CD14-positive monocyte (primary cell): Measurements from ENCODE around the gene LRP1. TPM values are rescaled to one million over a fixed set of nuclear protein-coding genes. Genes with fewer than 3 reads are reported as not detected.
A peak's percentile ranks its signal among the peaks of the same experiment; 100 is the strongest.

ENCODE experiments used
- DNase-seq, 3 donors: peaks; one replicate each; pipeline ENCODE4 v3.0.0-alpha.2; 2011 to 2022
- H2AFZ ChIP-seq: 2 replicates; pipeline ENCODE4 v1.6.0; 2012; ENCODE audit warnings: mild to moderate bottlenecking, low read depth, low read length, inconsistent platforms; ENCODE audit not compliant: insufficient read depth, poor library complexity, severe bottlenecking
- H3K27ac ChIP-seq, 2 donors: 1 replicate in 1 of 2; 2 replicates in 1 of 2; pipeline ENCODE4 v1.5.1; 2012 to 2013; ENCODE audit warnings: low read length in 2 of 2, control low read depth in 1 of 2, inconsistent platforms in 1 of 2, low read depth in 1 of 2, mild to moderate bottlenecking in 1 of 2
- H3K27me3 ChIP-seq, 2 donors: one replicate each; pipeline versions ENCODE4 v1.6.0 to v1.6.1; 2011 to 2013; ENCODE audit warnings: low read length in 2 of 2; ENCODE audit not compliant: control insufficient read depth in 2 of 2, insufficient read depth in 2 of 2
- H3K36me3 ChIP-seq, 2 donors: replicated peaks in 1 of 2; 1 replicate in 1 of 2; 2 replicates in 1 of 2; pipeline versions ENCODE4 v1.5.1 to v1.6.1; 2012 to 2013; ENCODE audit warnings: low read length in 2 of 2, control low read depth in 1 of 2, inconsistent platforms in 1 of 2, mild to moderate bottlenecking in 1 of 2; ENCODE audit not compliant: insufficient read depth in 2 of 2, control insufficient read depth in 1 of 2
- H3K4me1 ChIP-seq, 2 donors: 1 replicate in 1 of 2; 2 replicates in 1 of 2; pipeline versions ENCODE4 v1.5.1 to v1.6.1; 2012 to 2013; ENCODE audit warnings: low read length in 2 of 2, control low read depth in 1 of 2, inconsistent platforms in 1 of 2, mild to moderate bottlenecking in 1 of 2, moderate library complexity in 1 of 2; ENCODE audit not compliant: insufficient read depth in 2 of 2, control insufficient read depth in 1 of 2
- H3K4me2 ChIP-seq: replicated peaks from 2 replicates; pipeline ENCODE3; 2012; ENCODE audit warnings: low read length, moderate library complexity, mild to moderate bottlenecking; ENCODE audit not compliant: poor library complexity, severe bottlenecking; ENCODE audit errors: extremely low read depth
- H3K4me3 ChIP-seq, 3 experiments: fragments of 200-600 bp in 1 of 3; sonication (generic) in 1 of 3; replicated peaks in 1 of 3; 1 replicate in 2 of 3; 2 replicates in 1 of 3; pipeline ENCODE4 v1.5.1; 2011 to 2013; ENCODE audit warnings: low read length in 3 of 3, mild to moderate bottlenecking in 3 of 3, control low read depth in 2 of 3, low read depth in 2 of 3, inconsistent platforms in 1 of 3, moderate library complexity in 1 of 3
- H3K79me2 ChIP-seq: 2 replicates; pipeline ENCODE4 v1.6.0; 2012; ENCODE audit warnings: mild to moderate bottlenecking, control low read depth, inconsistent platforms, low read length, moderate library complexity; ENCODE audit not compliant: insufficient read depth
- H3K9ac ChIP-seq: 2 replicates; pipeline ENCODE4 v1.6.0; 2017; ENCODE audit warnings: low read length, mild to moderate bottlenecking; ENCODE audit not compliant: insufficient read depth, poor library complexity, severe bottlenecking
- H3K9me3 ChIP-seq, 2 donors: replicated peaks in 1 of 2; 1 replicate in 1 of 2; 2 replicates in 1 of 2; pipeline versions ENCODE4 v1.5.1 to v1.6.1; 2012 to 2013; ENCODE audit warnings: low read length in 2 of 2, control low read depth in 1 of 2; ENCODE audit not compliant: control insufficient read depth in 1 of 2, insufficient read depth in 1 of 2
- H4K20me1 ChIP-seq: 2 replicates; pipeline ENCODE4 v1.6.0; 2012; ENCODE audit warnings: mild to moderate bottlenecking, low read length, control low read depth, moderate library complexity; ENCODE audit not compliant: insufficient read depth
- H3K27ac Mint-ChIP-seq, 7 donors: one replicate each; pipeline ENCODE4 v1.8.0; 2020; ENCODE audit warnings: mild to moderate bottlenecking in 7 of 7, mixed read lengths in 7 of 7, moderate library complexity in 6 of 7, inconsistent platforms in 2 of 7
- H3K27me3 Mint-ChIP-seq, 3 donors: one replicate each; pipeline ENCODE4 v1.8.0; 2021 to 2022; ENCODE audit warnings: low read depth in 3 of 3, mild to moderate bottlenecking in 3 of 3, mixed read lengths in 3 of 3, moderate library complexity in 3 of 3, inconsistent platforms in 1 of 3
- H3K36me3 Mint-ChIP-seq, 2 donors: one replicate each; pipeline ENCODE4 v1.8.0; 2020; ENCODE audit warnings: mixed read lengths in 2 of 2, inconsistent platforms in 1 of 2, mild to moderate bottlenecking in 1 of 2
- H3K4me1 Mint-ChIP-seq: one replicate; pipeline ENCODE4 v1.8.0; 2020; ENCODE audit warnings: mild to moderate bottlenecking, mixed read lengths
- H3K4me3 Mint-ChIP-seq, 2 donors: one replicate each; pipeline ENCODE4 v1.8.0; 2020; ENCODE audit warnings: mild to moderate bottlenecking in 2 of 2, mixed read lengths in 2 of 2, moderate library complexity in 1 of 2
- H3K9me3 Mint-ChIP-seq, 7 donors: one replicate each; pipeline ENCODE4 v1.8.0; 2020 to 2022; ENCODE audit warnings: mixed read lengths in 7 of 7, mild to moderate bottlenecking in 6 of 7, moderate library complexity in 6 of 7, inconsistent platforms in 2 of 7
- WGBS: methylation state at CpG from one replicate; pipeline ENCODE4 v1.1.5; 2013; ENCODE audit warnings: missing lambda C conversion rate; ENCODE audit not compliant: insufficient coverage; 5-methylcytosine and 5-hydroxymethylcytosine counted together
- intact Hi-C, 2 donors: fragments of 100-400 bp; cut with micrococcal nuclease; formaldehyde crosslinking; loops; one replicate each; pipeline versions ENCODE4 v1.15.0 to v1.15.1; 2023
- polyA plus RNA-seq, 3 donors: library from polyadenylated mRNA; depleted of rRNA in 1 of 3; unstranded in 2 of 3; stranded (reverse) in 1 of 3; fragments of 300-500 nt in 2 of 3; fragments of >200 nt in 1 of 3; fragmentation: Illumina TruSeq in 2 of 3; gene quantifications; 1 replicate in 2 of 3; 2 replicates in 1 of 3; pipeline ENCODE4 v1.2.3, GENCODE V29; 2012 to 2021
- TF ChIP-seq, protein P1 (sequence below): fragments of 200-600 bp; IDR thresholded peaks from one replicate; pipeline ENCODE4 v1.8.0; 2022; ENCODE audit warnings: antibody characterized with exemption, mild to moderate bottlenecking

Gene LRP1
- polyA plus RNA-seq, 3 donors, result 5.5 to 246 (median 10.5) TPM

DNA sequence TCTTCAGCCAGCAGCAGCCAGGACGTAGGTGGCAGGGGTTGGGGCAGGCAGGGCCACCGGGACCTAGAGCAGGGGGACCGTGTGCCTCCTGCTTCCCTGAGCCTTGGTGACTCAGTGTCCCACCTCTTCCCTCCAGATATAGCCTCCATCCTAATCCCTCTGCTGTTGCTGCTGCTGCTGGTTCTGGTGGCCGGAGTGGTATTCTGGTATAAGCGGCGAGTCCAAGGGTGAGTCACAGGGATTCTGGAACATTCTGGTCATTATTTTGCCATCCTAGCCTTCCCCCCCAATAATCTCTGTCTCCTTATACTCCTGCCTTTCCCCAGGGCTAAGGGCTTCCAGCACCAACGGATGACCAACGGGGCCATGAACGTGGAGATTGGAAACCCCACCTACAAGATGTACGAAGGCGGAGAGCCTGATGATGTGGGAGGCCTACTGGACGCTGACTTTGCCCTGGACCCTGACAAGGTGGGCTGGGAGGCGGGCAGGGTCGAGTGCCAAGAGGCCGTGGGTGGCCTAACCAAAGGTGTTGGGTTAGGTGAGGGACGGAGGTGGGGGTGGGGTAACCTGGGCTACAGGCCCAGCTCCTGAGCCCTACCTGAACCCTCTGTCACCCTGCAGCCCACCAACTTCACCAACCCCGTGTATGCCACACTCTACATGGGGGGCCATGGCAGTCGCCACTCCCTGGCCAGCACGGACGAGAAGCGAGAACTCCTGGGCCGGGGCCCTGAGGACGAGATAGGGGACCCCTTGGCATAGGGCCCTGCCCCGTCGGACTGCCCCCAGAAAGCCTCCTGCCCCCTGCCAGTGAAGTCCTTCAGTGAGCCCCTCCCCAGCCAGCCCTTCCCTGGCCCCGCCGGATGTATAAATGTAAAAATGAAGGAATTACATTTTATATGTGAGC lies 83.8 kb downstream of the LRP1 start:
- Histone ChIP-seq H4K20me1 (peaks cover 90% of the 10 kb centered on the region), H3K27ac (no peak overlapping the region), H3K79me2 (no peaks in the 10 kb centered on the region), H3K9ac (no peak overlapping the region), H3K4me3 (no peak overlapping the region), H3K4me2 (no peak overlapping the region), H3K27me3 (peaks cover 29 to 34% of the 10 kb centered on the region in 2 donors), H3K36me3 (peaks cover 57 to 61% of the 10 kb centered on the region in 2 donors), H3K9me3 (peaks cover 0 to 7% of the 10 kb centered on the region in 2 donors), H2AFZ (no peak overlapping the region), H3K4me1 (peaks cover 22 to 35% of the 10 kb centered on the region in 2 donors)
- Mint-ChIP-seq H3K36me3 (peaks cover 63 to 64% of the 10 kb centered on the region in 2 donors), H3K9me3 (peaks cover 0 to 19% (median 8%) of the 10 kb centered on the region in 7 donors), H3K4me3 (no peak overlapping the region), H3K27me3 (peaks cover 31 to 37% (median 37%) of the 10 kb centered on the region in 3 donors), H3K4me1 (peaks cover 26% of the 10 kb centered on the region), H3K27ac (peak overlapping the region in 2 of 7 donors; percentile 6 to 55)
- TF ChIP-seq, protein P1, sequence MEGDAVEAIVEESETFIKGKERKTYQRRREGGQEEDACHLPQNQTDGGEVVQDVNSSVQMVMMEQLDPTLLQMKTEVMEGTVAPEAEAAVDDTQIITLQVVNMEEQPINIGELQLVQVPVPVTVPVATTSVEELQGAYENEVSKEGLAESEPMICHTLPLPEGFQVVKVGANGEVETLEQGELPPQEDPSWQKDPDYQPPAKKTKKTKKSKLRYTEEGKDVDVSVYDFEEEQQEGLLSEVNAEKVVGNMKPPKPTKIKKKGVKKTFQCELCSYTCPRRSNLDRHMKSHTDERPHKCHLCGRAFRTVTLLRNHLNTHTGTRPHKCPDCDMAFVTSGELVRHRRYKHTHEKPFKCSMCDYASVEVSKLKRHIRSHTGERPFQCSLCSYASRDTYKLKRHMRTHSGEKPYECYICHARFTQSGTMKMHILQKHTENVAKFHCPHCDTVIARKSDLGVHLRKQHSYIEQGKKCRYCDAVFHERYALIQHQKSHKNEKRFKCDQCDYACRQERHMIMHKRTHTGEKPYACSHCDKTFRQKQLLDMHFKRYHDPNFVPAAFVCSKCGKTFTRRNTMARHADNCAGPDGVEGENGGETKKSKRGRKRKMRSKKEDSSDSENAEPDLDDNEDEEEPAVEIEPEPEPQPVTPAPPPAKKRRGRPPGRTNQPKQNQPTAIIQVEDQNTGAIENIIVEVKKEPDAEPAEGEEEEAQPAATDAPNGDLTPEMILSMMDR, result no peak
- WGBS, result 95% methylated on average over 4 of the region's 27 CpGs
- intact Hi-C loops, result loop anchor here in 1 of 2 donors (5.0 kb wide), 1 partner anchor 35 kb away; no protein-coding TSS in a partner anchor
- no peak for DNase-seq

DNA sequence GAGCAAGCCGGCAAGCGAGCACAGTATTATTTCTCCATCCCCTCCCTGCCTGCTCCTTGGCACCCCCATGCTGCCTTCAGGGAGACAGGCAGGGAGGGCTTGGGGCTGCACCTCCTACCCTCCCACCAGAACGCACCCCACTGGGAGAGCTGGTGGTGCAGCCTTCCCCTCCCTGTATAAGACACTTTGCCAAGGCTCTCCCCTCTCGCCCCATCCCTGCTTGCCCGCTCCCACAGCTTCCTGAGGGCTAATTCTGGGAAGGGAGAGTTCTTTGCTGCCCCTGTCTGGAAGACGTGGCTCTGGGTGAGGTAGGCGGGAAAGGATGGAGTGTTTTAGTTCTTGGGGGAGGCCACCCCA lies 84.4 kb downstream of the LRP1 start:
- no peak overlapping the region for H3K4me2 ChIP-seq
- peaks cover 35 to 40% of the 10 kb centered on the region in 2 donors for H3K27me3 ChIP-seq
- H3K27ac ChIP-seq, result no peak overlapping the region
- H3K27ac Mint-ChIP-seq, result no peak overlapping the region
- no peaks in the 10 kb centered on the region for H3K79me2 ChIP-seq
- H4K20me1 ChIP-seq, result peaks cover 85% of the 10 kb centered on the region
- peaks cover 26 to 41% of the 10 kb centered on the region in 2 donors for H3K4me1 ChIP-seq
- H2AFZ ChIP-seq, result no peak overlapping the region
- TF ChIP-seq, protein P1, result no peak
- peaks cover 0 to 12% of the 10 kb centered on the region in 2 donors for H3K9me3 ChIP-seq
- no peak overlapping the region for H3K4me3 Mint-ChIP-seq
- WGBS, result 100% methylated on average over 2 of the region's 7 CpGs
- H3K4me3 ChIP-seq, result no peak overlapping the region
- peaks cover 0 to 19% (median 11%) of the 10 kb centered on the region in 7 donors for H3K9me3 Mint-ChIP-seq
- peaks cover 58 to 62% of the 10 kb centered on the region in 2 donors for H3K36me3 Mint-ChIP-seq
- intact Hi-C loops, result loop anchor here (1.0 to 5.0 kb wide), 2 partner anchors 27 to 35 kb away; no protein-coding TSS in a partner anchor
- H3K4me1 Mint-ChIP-seq, result peaks cover 33% of the 10 kb centered on the region
- no peak overlapping the region for H3K9ac ChIP-seq
- peaks cover 37 to 44% (median 42%) of the 10 kb centered on the region in 3 donors for H3K27me3 Mint-ChIP-seq
- peaks cover 52 to 57% of the 10 kb centered on the region in 2 donors for H3K36me3 ChIP-seq
- no peak for DNase-seq
